Stimulated activated CD8-positive, alpha-beta memory T cell treated with anti-CD3 and anti-CD28 coated beads, Interleukin-4, amount 100 ng/mL, for 4 hours (primary cell): ENCODE data around the gene C16orf89.
"Not testable (repeated sequence)": the region's sequence is repeated elsewhere in the genome, so short reads cannot be mapped to it uniquely, and the experiment has no call there.

Experiments
- DNase-seq, 2 donors: peaks; one replicate each; pipeline ENCODE4 v3.0.0-alpha.2; 2020; ENCODE audit warnings: low read depth in 2 of 2, low spot score in 1 of 2

Gene C16orf89

GRCh38 chr16:5065813-5066212 is at the start of gene C16orf89:
Gene C16orf89, minus strand, starts transcription at chr16:5065956. Its CDS starts 48 bp downstream, at chr16:5065908.
- no peak for DNase-seq

- DNase-seq = not testable (repeated sequence)
Measured at GRCh38 chr16:5110933-5111332, 45.2 kb upstream of the C16orf89 start.

GRCh38 chr16:5108505-5109158 is 42.9 kb upstream of the C16orf89 start:
- DNase-seq = no peak

GRCh38 chr16:5105039-5105438 is 39.3 kb upstream of the C16orf89 start:
- DNase-seq = not testable (repeated sequence)

DNA sequence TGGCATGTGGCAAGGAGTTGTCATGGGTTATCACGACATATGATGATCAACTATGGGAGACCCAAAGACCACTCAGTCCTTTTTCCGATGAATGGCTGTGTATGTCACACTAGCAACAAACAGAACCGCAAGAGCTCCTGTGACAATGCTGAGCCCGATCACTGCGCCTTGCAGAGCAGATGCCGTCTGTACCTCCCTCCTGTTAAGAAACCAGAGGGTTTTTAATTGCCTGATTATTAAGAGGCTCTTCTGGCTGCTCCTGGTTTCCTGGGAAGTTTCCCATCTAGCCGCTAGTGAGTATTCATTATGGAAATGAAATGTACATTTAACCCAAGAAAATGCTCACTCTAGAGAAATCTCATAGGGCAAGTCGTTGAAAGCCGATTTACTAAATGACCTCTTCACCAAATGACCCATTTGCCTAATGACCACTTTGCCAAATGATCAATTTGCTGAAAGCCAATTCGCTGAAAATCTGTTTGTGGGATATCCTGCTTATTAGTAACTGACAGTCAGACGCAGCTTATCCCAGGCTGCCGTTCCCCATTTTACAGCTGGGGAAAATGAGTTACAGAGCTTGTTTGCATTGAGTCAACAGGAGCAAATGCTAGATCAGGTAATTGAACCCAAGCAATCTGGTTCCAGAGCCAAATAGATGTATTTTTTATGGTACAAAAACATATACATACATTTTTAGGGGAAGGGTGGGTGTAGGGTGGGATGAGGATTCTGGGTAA is 37.7 kb upstream of the C16orf89 start:
- DNase-seq = not testable (repeated sequence)

GRCh38 chr16:5099174-5099573 is 33.4 kb upstream of the C16orf89 start:
- DNase-seq = not testable (repeated sequence)

DNA sequence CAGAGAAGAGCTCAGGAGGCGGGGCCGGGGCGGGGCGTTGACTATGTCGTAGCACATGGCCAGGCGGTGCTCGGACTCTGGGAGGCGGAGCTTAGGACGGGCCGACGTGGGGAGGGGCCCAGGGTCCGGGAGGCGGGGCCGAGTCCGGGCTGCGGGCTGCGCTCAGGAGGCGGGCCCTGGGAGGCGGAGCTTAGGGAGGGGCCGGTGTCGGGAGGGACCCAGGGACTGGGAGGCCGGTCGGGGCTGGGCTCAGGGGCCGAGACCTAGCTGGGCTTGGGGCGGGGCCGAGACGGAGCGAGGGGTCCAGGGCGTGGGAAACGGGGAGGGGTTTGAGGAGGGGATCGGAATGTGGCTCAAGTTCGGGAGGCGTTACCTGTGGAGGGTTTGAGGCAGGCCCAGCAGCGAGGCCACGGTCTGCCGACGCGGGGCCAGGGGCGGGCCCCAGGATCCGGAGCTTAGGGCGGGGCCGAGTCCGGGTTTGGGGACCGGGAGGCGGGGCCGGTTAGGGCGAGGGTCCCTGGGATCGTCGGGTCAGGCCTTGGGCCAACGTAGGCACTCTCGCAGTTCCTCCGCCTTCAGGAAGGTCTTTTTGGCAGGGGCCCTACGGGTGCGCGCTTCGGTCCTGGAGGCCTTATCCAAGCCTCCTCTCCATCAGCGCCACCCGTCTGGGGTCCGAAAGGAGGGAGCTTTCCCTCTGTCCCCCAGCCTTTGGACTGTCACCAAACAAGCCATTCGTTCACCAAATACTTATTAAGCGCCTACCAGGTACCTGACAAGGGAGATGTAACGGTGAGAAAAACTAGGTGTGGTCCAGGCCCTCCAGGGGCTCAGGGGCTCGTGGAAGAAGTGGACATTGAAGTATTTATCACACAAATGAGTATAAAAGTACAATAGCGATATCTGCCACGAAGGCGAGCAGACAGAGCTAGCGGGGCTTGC is 32.7 kb upstream of the C16orf89 start:
- DNase-seq = peak; percentile 94

GRCh38 chr16:5097470-5098220 is 31.9 kb upstream of the C16orf89 start, which contains the start of gene EEF2KMT:
Gene EEF2KMT, minus strand, starts transcription at chr16:5097795. Its CDS starts 56 bp downstream, at chr16:5097739.
- peak; percentile 76 to 87 for DNase-seq

DNA sequence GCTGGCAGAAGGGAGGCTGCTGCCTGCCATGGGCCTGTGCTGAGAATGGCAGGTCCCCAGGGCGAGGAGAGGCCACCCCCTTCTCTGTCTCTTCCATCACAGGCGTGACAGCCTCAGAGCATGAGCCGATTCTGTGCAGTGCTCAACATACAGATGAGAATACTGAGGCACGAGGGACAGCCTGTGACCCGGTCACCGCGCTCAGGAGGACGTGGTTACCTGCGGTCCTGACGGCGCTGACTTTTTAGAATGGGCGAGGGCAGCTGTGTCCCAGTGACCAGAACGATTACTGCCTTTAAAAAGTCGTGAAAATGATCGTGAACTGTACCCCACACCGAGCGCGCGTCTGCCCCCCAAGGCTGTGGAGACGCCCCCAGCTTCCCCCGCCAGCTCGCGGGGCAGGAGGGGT is 31.3 kb upstream of the C16orf89 start:
- DNase-seq = peak in 1 of 2 donors; percentile 6

GRCh38 chr16:5096437-5097060 is 30.8 kb upstream of the C16orf89 start:
- not testable (repeated sequence) for DNase-seq

DNA sequence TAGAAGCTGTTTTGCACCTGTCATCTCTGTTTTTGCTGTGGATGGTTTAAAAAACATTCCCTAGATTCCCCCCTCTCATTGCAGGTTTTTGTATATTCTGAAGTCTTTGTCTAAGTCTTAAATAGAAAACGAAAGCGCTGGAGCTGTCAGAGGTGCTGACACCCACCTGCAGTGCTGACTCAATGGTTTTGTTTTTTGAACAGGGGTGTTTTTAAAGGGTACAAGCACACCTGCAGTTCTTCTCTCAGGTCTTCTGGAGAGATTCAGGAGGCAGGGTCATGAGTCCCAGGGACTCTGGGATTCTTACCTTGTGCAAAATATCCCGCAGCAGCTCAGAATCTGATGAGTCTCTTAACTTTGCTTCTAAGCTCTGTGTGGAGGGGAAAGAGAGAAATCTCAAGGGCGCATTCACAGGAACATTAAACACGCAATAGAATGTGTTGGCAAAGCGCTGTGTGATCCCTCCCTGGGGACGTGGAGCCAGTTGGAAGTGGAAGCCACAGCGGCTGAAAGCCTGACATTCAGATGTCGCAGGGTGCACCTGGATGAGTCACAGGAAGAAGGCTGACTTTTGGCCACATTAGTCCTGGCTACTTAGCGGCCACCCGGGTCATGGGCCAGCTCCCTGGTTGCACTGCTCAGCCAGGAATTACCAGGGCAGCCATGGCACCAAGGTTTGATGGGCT is 29.5 kb upstream of the C16orf89 start:
- DNase-seq = not testable (repeated sequence)

GRCh38 chr16:5093746-5094145 is 28.0 kb upstream of the C16orf89 start:
- not testable (repeated sequence) for DNase-seq

DNA sequence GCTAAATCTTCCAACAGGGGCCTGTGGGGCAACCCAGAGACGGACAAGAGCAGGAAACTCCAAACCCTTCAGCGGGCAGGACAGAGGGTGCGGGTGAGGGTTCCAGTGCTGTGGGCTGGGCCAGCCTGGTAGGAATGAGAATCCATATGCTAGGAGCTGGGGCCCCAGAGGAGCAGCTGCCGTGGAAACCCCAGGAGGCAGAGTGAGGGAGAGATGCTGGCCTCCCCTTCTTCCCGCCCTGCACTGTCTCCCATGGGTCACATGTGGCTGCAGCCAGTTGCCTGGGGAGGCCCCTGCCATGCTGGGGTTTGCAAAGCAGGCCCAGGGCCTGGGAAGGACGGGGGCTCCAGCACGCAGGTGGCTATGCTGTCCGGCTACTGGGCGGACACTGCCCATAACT is 27.3 kb upstream of the C16orf89 start:
- not testable (repeated sequence) for DNase-seq

DNA sequence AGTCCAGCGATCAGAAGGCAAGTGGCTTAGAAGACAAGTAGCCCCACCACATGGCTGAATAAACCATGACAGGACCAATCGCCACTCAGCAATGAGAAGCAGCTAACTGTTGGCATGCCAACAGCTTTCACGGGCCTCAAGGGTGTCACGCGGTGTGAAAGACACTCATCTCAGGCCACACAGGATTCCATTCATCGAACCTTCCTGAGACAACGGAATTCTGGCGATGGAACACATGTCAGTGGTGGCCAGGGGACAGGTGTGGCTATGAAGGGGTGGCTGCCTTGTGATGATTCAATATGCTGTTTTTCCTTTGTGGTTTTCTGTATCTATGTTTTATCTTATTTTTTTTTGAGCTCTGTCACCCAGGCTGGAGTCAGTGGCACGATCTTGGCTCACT is 24.8 kb upstream of the C16orf89 start:
- DNase-seq = not testable (repeated sequence)

GRCh38 chr16:5089911-5090555 is 24.3 kb upstream of the C16orf89 start:
- not testable (repeated sequence) for DNase-seq

DNA sequence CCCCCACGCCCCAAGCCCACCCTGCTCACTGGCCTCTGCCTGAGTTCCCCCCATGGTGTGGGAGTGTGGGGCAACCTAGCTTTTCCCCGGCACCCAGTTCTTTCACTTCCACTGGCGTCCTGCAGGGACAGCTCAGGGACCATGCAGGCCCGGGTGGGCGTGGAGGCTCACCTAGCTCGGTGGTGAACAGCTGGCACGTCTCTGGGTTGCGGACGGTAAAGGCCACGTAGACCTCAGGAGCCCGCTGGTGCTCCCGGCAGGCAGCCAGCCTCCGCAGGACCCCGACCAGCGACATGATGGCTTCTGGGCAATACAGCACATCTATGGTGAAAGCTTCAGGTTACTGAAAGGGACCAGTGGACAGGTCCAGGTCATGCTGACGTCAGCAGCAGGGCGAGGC is 23.2 kb upstream of the C16orf89 start:
- DNase-seq = not testable (repeated sequence)

DNA sequence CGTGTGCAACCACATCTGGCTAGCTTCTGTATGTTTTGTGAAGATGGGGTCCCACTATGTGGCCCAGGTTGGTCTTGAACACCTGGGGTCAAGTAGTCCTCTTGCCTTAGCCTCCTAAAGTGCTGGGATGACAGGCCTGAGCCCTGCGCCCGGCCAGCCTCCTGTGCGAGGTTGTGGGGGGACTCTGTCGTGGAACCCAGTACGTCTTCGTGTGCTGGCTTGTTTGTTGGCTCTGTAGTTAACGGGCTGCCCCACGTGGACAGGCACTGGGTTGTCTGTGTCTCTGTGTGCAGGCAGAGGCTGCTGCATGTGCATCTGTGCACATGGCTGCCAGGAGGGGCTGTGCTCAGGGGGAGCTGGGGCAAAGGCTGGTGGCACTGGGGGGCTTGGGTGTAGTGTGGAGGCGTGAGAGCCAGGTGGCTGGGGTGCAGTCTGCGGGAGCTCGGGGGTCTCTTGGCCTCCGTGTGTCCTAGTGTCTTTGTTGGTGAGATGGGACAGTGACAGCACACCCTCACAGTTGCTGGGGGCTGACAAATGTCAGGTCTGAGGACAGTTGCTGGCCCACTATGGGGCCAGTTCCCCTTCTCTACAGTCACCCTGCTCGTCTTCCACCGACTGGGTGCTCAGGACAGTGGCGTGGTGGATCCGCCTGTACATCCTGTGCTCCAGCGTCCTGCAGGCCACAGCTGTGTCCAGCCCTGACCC is 22.5 kb upstream of the C16orf89 start:
- not testable (repeated sequence) for DNase-seq

- DNase-seq = not testable (repeated sequence)
Measured at GRCh38 chr16:5085716-5086115, 20.0 kb upstream of the C16orf89 start.
